Activated naive CD4-positive, alpha-beta T cell treated with anti-CD3 and anti-CD28 coated beads, Interleukin-2, amount 10 ng/mL, durations not matched to agents 7 days and 5 days (primary cell): ENCODE measurements around the gene TCP11L1.
"Not testable (repeated sequence)": the region's sequence is repeated elsewhere in the genome, so short reads cannot be mapped to it uniquely, and the experiment has no call there.

ENCODE experiments used
- CTCF ChIA-PET: fragments of 350-600 bp; sonication (Branson Sonifier 250); formaldehyde crosslinking; loops from one replicate; lab custom pipeline; 2021; ENCODE audit warnings: antibody characterized with exemption; lab: Charles Lee
- DNase-seq: peaks from one replicate; pipeline ENCODE4 v3.0.0-alpha.2; 2020
- H3K27ac Mint-ChIP-seq: one replicate; pipeline ENCODE4 v1.8.0; 2021; ENCODE audit warnings: mild to moderate bottlenecking, moderate library complexity, mixed read lengths
- H3K27me3 Mint-ChIP-seq: one replicate; pipeline ENCODE4 v1.8.0; 2021; ENCODE audit warnings: mild to moderate bottlenecking, mixed read lengths
- H3K36me3 Mint-ChIP-seq: one replicate; pipeline ENCODE4 v1.8.0; 2021; ENCODE audit warnings: mixed read lengths
- H3K4me1 Mint-ChIP-seq: one replicate; pipeline ENCODE4 v1.8.0; 2021; ENCODE audit warnings: mixed read lengths
- H3K4me3 Mint-ChIP-seq: one replicate; pipeline ENCODE4 v1.8.0; 2021; ENCODE audit warnings: mild to moderate bottlenecking, moderate library complexity, mixed read lengths
- H3K9me3 Mint-ChIP-seq: one replicate; pipeline ENCODE4 v1.8.0; 2021; ENCODE audit warnings: mixed read lengths

The TCP11L1 gene

GRCh38 chr11:33064866-33065265, 25.5 kb downstream of the TCP11L1 start:
- Mint-ChIP-seq H3K27ac (no peak overlapping the region), H3K4me1 (peaks cover 26% of the 10 kb centered on the region), H3K36me3 (peaks cover 20% of the 10 kb centered on the region), H3K27me3 (no peaks in the 10 kb centered on the region), H3K9me3 (no peaks in the 10 kb centered on the region), H3K4me3 (no peak overlapping the region)
- CTCF ChIA-PET, result interaction anchor here (0.6 to 7.0 kb wide), 25 partner anchors 8 to 259 kb away, joined by 3 to 128 read pairs (median 5); partner anchors contain the start of genes DEPDC7, QSER1 and TCP11L1
- no peak for DNase-seq

GRCh38 chr11:33065445-33066178, 26.2 kb downstream of the TCP11L1 start:
- Mint-ChIP-seq H3K4me3 (no peak overlapping the region), H3K27ac (no peak overlapping the region), H3K9me3 (no peaks in the 10 kb centered on the region), H3K36me3 (peaks cover 20% of the 10 kb centered on the region), H3K27me3 (no peaks in the 10 kb centered on the region), H3K4me1 (peaks cover 26% of the 10 kb centered on the region)
- DNase-seq, result peak; percentile 82
- CTCF ChIA-PET, result interaction anchor here (0.5 to 7.0 kb wide), 26 partner anchors 9 to 259 kb away, joined by 3 to 128 read pairs (median 4); partner anchors contain the start of genes DEPDC7 and TCP11L1

- DNase-seq, result no peak
- Mint-ChIP-seq H3K4me3 (no peak overlapping the region), H3K27me3 (no peaks in the 10 kb centered on the region), H3K36me3 (peaks cover 18% of the 10 kb centered on the region), H3K27ac (no peak overlapping the region), H3K9me3 (no peaks in the 10 kb centered on the region), H3K4me1 (peaks cover 26% of the 10 kb centered on the region)
- CTCF ChIA-PET, result interaction anchor here (0.9 to 7.0 kb wide), 3 partner anchors 100 to 118 kb away, joined by 3 to 128 read pairs (median 38); no protein-coding TSS in a partner anchor
Measured at GRCh38 chr11:33067294-33067693, 27.9 kb downstream of the TCP11L1 start.

GRCh38 chr11:33068611-33069340, 29.4 kb downstream of the TCP11L1 start:
- CTCF ChIA-PET, result interaction anchor here (1.2 to 7.0 kb wide), 2 partner anchors 10 to 110 kb away, joined by 3 to 128 read pairs; no protein-coding TSS in a partner anchor
- Mint-ChIP-seq H3K36me3 (peaks cover 24% of the 10 kb centered on the region), H3K4me1 (peaks cover 13% of the 10 kb centered on the region), H3K27ac (no peak overlapping the region), H3K27me3 (no peaks in the 10 kb centered on the region), H3K9me3 (no peaks in the 10 kb centered on the region), H3K4me3 (no peak overlapping the region)
- no peak for DNase-seq

- Mint-ChIP-seq H3K36me3 (peaks cover 42% of the 10 kb centered on the region), H3K27me3 (no peaks in the 10 kb centered on the region), H3K4me1 (no peaks in the 10 kb centered on the region), H3K9me3 (no peaks in the 10 kb centered on the region), H3K4me3 (no peak overlapping the region), H3K27ac (no peak overlapping the region)
- DNase-seq, result no peak
- CTCF ChIA-PET, result no interaction called here
Measured at GRCh38 chr11:33072465-33072864, 33.1 kb downstream of the TCP11L1 start.

GRCh38 chr11:33083918-33084317, 44.5 kb downstream of the TCP11L1 start:
- Mint-ChIP-seq H3K36me3 (peaks cover 39% of the 10 kb centered on the region), H3K4me1 (no peaks in the 10 kb centered on the region), H3K27ac (no peak overlapping the region), H3K27me3 (no peaks in the 10 kb centered on the region), H3K4me3 (no peak overlapping the region), H3K9me3 (no peaks in the 10 kb centered on the region)
- DNase-seq, result no peak
- CTCF ChIA-PET, result no interaction called here

GRCh38 chr11:33086017-33086416, 46.6 kb downstream of the TCP11L1 start:
- CTCF ChIA-PET, result no interaction called here
- H3K27me3 Mint-ChIP-seq, result no peaks in the 10 kb centered on the region
- H3K27ac Mint-ChIP-seq, result no peak overlapping the region
- peaks cover 47% of the 10 kb centered on the region for H3K36me3 Mint-ChIP-seq
- H3K4me1 Mint-ChIP-seq, result no peaks in the 10 kb centered on the region
- DNase-seq, result no peak
- no peaks in the 10 kb centered on the region for H3K9me3 Mint-ChIP-seq
- no peak overlapping the region for H3K4me3 Mint-ChIP-seq

GRCh38 chr11:33089776-33090175, 50.4 kb downstream of the TCP11L1 start:
- CTCF ChIA-PET, result interaction anchor here (0.7 to 1.4 kb wide), 2 partner anchors 17 to 223 kb away, joined by 3 to 4 read pairs; no protein-coding TSS in a partner anchor
- Mint-ChIP-seq H3K27ac (no peak overlapping the region), H3K4me3 (no peak overlapping the region), H3K9me3 (no peaks in the 10 kb centered on the region), H3K4me1 (no peaks in the 10 kb centered on the region), H3K27me3 (no peaks in the 10 kb centered on the region), H3K36me3 (peaks cover 44% of the 10 kb centered on the region)
- DNase-seq, result no peak

GRCh38 chr11:33094157-33094556, 54.8 kb downstream of the TCP11L1 start:
- no peak overlapping the region for H3K27ac Mint-ChIP-seq
- CTCF ChIA-PET, result interaction anchor here (0.8 to 1.0 kb wide), 2 partner anchors 9 to 43 kb away, joined by 3 read pairs; no protein-coding TSS in a partner anchor
- no peaks in the 10 kb centered on the region for H3K4me1 Mint-ChIP-seq
- H3K9me3 Mint-ChIP-seq, result no peaks in the 10 kb centered on the region
- DNase-seq, result no peak
- peaks cover 36% of the 10 kb centered on the region for H3K36me3 Mint-ChIP-seq
- no peaks in the 10 kb centered on the region for H3K27me3 Mint-ChIP-seq
- no peak overlapping the region for H3K4me3 Mint-ChIP-seq

- peaks cover 29% of the 10 kb centered on the region for H3K36me3 Mint-ChIP-seq
- DNase-seq, result no peak
- CTCF ChIA-PET, result interaction anchor here (0.8 kb wide), 1 partner anchor 219 kb away, joined by 4 read pairs; no protein-coding TSS in a partner anchor
- no peaks in the 10 kb centered on the region for H3K4me1 Mint-ChIP-seq
- H3K27ac Mint-ChIP-seq, result no peak overlapping the region
- no peak overlapping the region for H3K4me3 Mint-ChIP-seq
- no peaks in the 10 kb centered on the region for H3K9me3 Mint-ChIP-seq
- no peaks in the 10 kb centered on the region for H3K27me3 Mint-ChIP-seq
Measured at GRCh38 chr11:33103836-33104235, 64.5 kb downstream of the TCP11L1 start.

- Mint-ChIP-seq H3K27ac (no peak overlapping the region), H3K36me3 (peaks cover 4% of the 10 kb centered on the region), H3K27me3 (no peaks in the 10 kb centered on the region), H3K9me3 (no peaks in the 10 kb centered on the region), H3K4me3 (no peak overlapping the region), H3K4me1 (no peaks in the 10 kb centered on the region)
- no peak for DNase-seq
- CTCF ChIA-PET, result no interaction called here
Measured at GRCh38 chr11:33109294-33109895, 70.0 kb downstream of the TCP11L1 start.

GRCh38 chr11:33110083-33110482, 70.7 kb downstream of the TCP11L1 start:
- Mint-ChIP-seq H3K36me3 (peaks cover 4% of the 10 kb centered on the region), H3K27me3 (no peaks in the 10 kb centered on the region), H3K4me1 (no peaks in the 10 kb centered on the region), H3K27ac (no peak overlapping the region), H3K9me3 (no peaks in the 10 kb centered on the region), H3K4me3 (no peak overlapping the region)
- DNase-seq, result no peak
- CTCF ChIA-PET, result interaction anchor here (0.6 kb wide), 1 partner anchor 303 kb away, joined by 4 read pairs; no protein-coding TSS in a partner anchor

GRCh38 chr11:33116535-33116934, 77.2 kb downstream of the TCP11L1 start:
- Mint-ChIP-seq H3K36me3 (peaks cover 2% of the 10 kb centered on the region), H3K27ac (no peak overlapping the region), H3K9me3 (no peaks in the 10 kb centered on the region), H3K4me3 (no peak overlapping the region), H3K4me1 (no peaks in the 10 kb centered on the region), H3K27me3 (no peaks in the 10 kb centered on the region)
- CTCF ChIA-PET, result no interaction called here
- no peak for DNase-seq

- DNase-seq, H3K36me3 Mint-ChIP-seq, CTCF ChIA-PET, H3K9me3 Mint-ChIP-seq, H3K27me3 Mint-ChIP-seq, H3K27ac Mint-ChIP-seq, H3K4me3 Mint-ChIP-seq, H3K4me1 Mint-ChIP-seq: not testable (repeated sequence)
Measured at GRCh38 chr11:33122696-33123095, 83.3 kb downstream of the TCP11L1 start.
